ENCODE measurements around the gene INPP4A.

Gene INPP4A

GRCh38 chr2:98460573-98461497 lies 16.2 kb downstream of the INPP4A start:
- peak; percentile 71 to 74 for DNase-seq (ENCODE audit: low read depth in 2 of 2)

DNA sequence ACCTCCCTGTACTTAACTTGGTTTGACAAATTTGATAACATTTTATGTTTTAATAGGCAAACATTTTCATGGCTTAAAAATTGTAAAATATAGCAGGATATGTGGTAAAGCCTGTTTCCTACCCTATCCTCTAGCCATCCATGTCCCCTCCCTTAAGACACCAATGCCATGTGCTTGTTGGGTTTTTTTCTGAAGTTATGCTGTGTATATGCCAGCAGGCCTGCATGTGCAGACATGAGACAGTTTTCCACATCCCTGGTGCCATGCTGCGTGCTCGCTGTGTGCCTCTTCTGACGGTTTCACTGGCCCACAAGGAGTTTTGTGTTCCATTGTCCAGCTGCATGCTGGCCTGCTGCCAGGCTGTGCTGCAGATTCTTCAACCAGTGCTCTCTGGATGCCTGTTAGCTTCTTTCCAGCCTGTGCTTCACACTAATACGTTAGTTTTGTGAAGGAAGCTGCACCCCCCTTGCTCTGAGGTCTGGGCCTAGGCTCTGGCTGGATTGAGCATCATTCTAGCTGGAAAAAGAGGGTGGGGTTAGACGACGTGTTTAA lies 16.9 kb downstream of the INPP4A start:
- no peak for DNase-seq (ENCODE audit: low read depth in 2 of 2)

DNA sequence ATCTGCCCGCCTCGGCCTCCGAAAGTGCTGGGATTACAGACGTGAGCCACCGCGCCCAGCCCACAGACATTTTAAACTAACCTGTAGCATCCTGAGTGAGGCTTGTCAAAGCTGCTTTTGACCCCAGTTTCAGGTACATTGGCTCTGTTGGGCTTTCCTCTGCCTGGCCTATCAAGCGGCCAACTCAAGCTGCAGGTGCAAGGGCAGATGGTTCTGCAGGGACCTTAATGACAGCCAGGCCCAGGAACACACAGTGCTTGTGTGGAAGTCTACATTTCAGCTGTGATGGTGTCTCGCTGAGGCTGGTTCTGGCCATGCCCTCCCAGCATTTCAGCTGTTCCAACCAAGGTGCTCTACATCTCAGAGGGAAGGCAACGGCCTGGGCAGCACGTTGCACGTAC lies 18.4 kb downstream of the INPP4A start:
- DNase-seq (ENCODE audit: low read depth in 2 of 2), result no peak

DNA sequence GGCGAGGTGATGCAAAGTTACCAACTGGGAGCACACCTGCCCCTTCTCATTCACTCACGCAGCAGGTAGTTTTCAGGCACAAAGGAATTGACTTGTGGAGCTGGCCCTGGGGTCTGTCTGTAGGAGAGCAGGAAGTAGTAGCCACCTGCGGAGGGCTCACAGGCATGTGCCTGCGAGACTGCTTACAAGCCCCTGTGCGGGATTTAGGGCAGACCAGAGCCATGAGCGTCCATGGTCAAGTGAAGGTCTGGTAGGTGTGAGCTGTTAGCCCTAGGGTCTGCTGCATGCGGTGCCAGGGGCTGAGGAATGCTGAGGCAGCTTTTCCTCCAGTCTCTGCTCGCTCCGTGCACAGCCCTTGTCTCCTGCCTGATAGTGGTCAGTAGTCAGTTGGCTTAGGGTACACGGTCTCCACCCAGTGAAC lies 18.9 kb downstream of the INPP4A start:
- DNase-seq (ENCODE audit: low read depth in 2 of 2), result no peak

- DNase-seq (ENCODE audit: low read depth in 2 of 2), result no peak
These were observed 19.5 kb downstream of the INPP4A start for GRCh38 chr2:98463988-98464771.

DNA sequence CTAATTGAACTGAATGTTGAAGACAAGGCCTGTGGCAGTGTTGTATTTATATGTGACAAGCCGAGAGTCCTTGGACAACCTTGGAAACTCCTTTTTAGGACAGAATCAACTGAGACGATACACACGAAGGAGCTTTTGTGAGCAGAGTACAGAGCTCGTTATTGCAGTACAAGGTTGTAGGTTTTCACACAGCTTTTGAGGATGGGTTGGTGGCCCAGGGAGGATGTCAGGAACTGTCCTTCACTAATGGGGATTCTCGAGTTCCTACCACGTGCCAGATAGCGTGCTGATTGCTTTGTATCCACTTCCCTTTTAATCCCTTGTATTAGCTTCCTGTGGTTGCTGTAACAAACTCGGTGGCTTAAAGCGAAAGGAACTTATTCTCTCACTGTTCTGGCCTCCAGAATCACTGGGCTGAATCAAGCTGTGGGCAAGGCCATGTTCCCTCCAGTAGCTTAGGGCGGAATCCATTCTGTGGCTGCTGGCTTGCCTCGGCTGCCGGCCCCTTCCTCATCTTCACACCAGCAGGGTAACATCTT lies 20.2 kb downstream of the INPP4A start:
- no peak for DNase-seq (ENCODE audit: low read depth in 2 of 2)

GRCh38 chr2:98465456-98466226 lies 21.0 kb downstream of the INPP4A start:
- DNase-seq (ENCODE audit: low read depth in 2 of 2), result no peak

DNA sequence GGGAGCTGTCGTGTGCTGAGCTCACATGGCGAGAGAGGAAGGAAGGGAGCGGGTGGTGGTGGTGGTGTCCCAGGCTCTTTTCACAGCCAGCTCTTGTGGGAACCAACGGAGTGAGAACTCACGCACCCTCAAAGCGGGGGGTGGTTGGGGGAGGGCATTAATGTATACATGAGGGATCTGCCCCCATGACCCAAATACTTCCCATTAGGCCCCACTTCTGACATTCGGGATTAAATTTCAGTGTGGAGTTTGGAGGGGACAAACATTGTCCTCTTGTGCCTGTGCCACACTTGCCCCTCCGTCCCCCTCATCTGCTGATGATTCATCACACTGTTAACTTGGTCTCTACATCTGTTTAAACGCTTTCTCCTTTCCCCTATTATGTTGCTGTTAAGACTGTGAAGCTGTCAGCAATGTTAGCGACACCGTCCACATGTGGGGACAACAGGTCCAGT lies 22.5 kb downstream of the INPP4A start:
- DNase-seq (ENCODE audit: low read depth in 2 of 2), result no peak

GRCh38 chr2:98467652-98468051 lies 23.0 kb downstream of the INPP4A start:
- no peak for DNase-seq (ENCODE audit: low read depth in 2 of 2)

- peak in 1 of 2 donors; percentile 70 for DNase-seq (ENCODE audit: low read depth in 2 of 2)
These were observed 24.1 kb downstream of the INPP4A start for GRCh38 chr2:98468621-98469236.

DNA sequence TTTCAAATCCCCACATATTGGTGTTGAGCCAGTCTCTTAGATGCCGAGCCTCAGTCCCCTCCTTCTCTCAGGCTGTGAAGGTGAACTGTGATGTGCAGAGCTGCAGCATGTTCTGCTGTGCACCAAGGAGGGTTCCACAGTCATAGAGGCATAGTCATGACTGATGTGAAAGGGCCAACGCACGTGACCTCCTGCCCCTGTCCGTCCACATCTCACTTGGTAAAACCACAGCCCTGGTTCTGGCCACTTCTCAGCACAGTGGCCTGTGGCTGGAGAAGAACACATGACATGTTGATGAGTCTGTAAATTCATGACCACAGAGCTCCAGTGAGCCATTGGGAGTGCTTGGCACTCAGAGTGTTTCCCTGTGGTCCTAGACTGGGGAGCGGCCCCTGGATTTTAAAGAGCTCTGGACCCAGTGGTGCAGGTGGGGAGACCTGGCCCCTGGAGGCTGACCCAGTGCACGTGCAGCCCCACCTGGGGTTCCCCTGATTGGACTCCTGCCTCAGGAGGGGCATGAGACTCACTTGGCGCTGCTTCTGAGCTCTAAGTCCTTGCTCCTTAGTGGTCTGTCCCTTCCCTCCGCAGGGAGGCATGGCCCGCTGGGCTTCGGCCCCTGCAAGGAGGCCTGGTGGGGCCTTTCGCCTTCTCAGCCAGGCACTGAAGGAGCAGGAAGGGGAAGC lies 25.3 kb downstream of the INPP4A start:
- no peak for DNase-seq (ENCODE audit: low read depth in 2 of 2)

GRCh38 chr2:98470851-98471255 lies 26.2 kb downstream of the INPP4A start:
- no peak for DNase-seq (ENCODE audit: low read depth in 2 of 2)

DNA sequence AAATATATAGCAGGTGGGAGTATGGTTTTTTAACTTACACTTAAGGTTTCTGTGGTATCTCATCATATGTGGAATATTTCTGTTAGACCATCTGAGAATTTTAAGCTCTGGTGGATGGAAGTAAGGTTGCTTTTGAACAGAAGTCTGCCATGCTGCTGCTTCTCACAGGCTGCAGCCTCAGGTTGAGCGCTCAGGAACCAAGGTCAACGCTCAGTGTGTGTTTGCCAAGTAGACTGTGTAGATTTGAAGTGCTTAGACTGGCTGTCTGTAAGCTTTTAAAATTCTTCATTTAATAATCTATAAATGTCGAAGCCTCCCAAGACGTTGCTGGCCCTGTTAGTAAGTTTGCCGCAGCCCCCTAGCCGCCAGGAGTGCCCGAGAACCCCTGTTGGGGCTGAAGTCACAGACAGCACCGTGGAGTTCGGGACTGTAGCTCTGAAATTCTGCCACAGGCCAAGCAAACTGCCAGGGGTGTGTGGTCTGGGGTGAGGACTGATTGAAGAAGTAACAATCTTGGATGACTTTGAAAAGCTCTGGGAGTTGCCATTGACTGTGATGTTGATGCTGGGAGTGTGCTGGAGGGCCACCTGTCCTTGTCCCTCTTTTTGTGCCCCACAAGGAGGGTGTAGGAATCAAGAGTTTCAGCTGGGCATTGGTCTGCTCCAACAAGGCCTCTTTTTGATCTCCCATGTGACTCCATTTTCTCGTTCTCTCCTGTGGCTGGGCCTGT lies 26.9 kb downstream of the INPP4A start:
- DNase-seq (ENCODE audit: low read depth in 2 of 2), result no peak

DNA sequence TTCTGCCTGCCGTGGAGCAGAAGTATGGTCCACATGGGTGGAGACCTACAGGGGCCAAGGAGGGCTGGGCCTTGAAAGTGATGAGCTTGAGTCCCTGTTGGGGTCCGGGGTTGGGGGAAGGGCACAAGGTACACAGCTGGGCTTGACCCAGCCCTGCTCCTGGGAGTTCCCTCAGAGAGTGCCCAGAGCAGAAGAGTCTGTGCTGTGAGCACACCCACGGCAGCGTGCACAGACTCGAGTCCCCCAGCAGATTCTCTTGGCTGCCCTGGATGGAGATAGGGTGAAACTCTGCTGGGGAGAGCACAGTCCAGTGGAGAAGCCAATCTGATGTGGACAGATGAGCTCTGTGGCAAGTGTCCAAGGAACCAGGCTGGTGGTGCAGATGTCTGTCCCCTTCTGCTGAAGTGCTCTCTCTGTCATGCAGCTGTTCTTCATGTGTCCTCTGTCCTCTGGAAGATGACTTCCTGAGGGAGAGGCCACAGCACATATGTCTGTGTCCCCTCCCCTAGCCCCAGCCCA lies 27.5 kb downstream of the INPP4A start:
- DNase-seq (ENCODE audit: low read depth in 2 of 2), result no peak

DNA sequence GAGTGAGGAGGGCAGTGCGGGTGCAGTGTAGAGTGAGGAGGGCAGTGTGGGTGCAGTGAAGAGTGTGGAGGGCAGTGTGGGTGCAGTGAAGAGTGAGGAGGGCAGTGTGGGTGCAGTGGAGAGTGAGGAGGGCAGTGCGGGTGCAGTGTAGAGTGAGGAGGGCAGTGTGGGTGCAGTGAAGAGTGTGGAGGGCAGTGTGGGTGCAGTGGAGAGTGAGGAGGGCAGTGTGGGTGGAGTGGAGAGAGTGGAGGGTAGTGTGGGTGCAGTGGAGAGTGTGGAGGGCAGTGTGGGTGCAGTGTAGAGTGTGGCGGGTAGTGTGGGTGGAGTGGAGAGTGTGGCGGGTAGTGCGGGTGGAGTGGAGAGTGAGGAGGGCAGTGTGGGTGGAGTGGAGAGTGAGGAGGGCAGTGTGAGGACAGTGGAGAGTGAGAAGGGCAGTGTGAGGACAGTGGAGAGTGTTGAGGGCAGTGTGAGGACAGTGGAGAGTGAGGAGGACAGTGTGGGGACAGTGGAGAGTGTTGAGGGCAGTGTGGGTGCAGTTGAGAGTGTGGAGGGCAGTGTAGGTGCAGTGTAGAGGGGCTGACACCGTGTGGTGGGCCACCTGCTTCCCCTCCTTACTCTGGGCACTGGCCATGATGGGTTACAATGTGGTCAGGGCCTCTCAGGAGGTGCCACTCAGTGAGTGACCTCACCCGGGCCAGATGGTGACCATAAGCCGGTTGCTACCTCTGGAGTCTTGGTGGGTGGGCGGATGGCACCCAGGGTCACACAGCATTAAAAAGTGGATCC lies 28.5 kb downstream of the INPP4A start:
- DNase-seq (ENCODE audit: low read depth in 2 of 2), result no peak

GRCh38 chr2:98473995-98474780 lies 29.5 kb downstream of the INPP4A start:
- no peak for DNase-seq (ENCODE audit: low read depth in 2 of 2)

DNA sequence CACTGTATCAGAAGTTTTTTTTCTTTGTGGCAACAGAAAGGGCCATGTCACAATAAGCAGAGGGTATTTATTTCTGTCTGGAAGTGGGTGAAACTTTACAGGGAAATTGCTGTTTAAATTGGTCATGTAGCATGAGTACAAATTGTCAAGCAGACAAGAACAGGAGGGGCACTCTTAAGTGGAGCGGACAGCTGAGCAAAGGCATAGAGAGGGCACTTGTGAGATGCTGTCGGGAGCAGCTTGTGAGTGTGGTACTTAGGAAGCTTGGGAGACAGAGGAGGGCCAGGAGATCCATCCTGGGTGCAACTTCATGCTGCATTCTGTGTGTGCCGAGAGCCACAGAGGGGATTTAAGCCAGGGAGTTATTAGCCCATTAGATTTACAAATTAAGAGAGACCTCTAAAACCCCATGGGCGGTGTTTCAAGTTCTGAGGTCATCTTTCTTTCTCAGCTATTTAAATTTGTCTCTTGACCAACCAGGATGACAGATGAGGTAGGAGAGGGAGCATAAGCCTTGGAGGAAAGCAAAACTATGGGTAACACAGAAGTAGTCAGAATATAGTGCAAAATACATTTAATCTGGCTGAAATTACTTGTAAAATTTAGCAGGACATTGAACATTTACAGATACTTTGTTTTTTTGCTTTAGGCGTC lies 30.4 kb downstream of the INPP4A start:
- no peak for DNase-seq (ENCODE audit: low read depth in 2 of 2)
